Activated CD4-positive, CD25-positive, alpha-beta regulatory T cell treated with anti-CD3 and anti-CD28 coated beads, Interleukin-2, amount 50 U/mL, for 72 hours (primary cell): ENCODE data around the gene PLCL2.
"Not testable (repeated sequence)": the region's sequence is repeated elsewhere in the genome, so short reads cannot be mapped to it uniquely, and the experiment has no call there.

Source experiments
- DNase-seq: peaks from one replicate; pipeline ENCODE4 v3.0.0; 2021

Gene PLCL2

GRCh38 chr3:17088602-17089313 lies 204.0 kb downstream of the PLCL2 start:
- no peak for DNase-seq

DNA sequence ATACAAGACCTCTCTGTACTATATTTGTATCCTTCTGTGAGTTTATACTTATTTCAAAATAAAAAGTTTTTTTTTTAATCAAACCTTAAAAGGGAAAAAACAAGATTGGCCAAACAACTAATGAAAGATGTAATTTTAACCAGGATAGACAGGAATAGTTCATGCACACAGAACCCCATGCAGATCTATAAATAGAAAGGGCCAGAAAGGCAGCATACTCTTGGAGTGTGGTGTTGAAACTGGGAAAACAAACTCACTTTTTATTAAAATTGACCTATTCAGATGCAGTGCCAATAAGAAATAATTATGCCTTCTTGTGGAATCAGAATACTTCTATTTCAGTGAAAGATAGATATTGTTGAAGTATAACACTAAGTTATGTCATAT lies 204.6 kb downstream of the PLCL2 start:
- DNase-seq = no peak

DNA sequence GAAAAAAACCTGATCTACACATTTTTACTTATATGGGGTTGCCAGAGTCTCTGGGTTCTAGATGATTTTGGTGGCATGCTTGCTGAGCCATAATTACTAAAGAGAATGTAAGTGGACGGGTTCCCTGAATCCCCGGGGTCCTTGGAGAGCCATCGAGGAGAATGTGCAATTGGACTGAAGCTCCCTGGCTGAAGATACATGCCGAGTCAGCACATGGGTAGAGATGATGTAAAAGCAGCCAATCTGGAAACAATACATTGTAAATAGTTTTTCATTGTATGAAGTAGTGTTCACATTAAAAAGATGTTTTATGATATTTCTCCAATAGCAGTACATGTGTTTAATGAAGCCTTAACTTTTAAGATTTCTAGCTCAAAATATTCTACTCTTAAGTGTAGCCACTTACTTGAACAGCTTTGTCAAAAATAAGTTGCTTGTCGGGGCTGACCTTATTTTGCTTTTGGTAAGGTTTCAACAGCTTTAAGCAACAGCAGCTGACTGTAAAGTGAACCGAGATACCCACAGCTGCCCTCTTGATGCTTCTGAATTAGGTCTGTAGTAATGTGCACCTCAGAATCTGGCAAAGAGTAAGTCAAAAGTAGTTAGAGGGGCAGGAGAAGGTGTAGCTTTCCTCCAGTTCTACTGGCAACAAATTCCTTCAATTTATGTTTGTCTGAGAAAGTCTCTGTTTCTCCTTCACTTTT lies 205.7 kb downstream of the PLCL2 start:
- DNase-seq = no peak

- no peak for DNase-seq
These were observed 207.3 kb downstream of the PLCL2 start for GRCh38 chr3:17091910-17092582.

DNA sequence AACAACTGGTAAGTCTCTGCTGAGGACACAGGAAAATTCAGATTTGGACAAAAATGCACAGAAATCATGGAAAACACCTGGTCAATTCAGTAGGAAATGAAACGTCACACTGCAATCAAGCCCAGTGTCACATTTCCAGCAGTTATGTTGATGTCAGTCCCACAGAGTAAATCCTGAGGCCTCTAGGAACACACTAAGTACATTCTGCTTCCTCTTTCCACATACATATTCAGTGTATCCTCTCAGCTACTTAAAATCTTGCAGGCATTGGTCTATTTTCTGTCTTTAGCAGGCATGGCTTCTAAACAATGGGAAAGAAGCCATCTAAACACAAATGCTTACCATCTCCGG lies 207.8 kb downstream of the PLCL2 start:
- no peak for DNase-seq

DNA sequence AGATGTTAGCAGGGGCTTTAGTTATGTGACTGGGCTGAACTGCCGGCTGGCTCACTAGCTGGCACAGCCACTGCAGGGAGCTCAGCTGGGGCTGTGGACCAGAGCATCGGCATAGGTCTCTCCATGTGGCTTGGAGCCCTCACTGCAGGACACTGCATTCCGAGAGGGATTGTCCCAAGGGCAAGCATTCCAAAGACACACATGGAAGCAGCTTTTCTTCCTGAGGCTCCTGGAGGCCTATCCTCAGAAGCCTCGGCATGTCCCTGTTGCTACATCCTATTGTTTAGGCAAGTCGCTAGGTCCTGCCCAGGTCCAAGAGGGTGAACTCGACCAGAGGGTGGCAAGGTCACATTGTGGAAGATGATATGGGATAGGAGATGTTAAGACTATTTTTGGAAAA lies 209.8 kb downstream of the PLCL2 start:
- no peak for DNase-seq

- DNase-seq = no peak
These were observed 218.8 kb downstream of the PLCL2 start for GRCh38 chr3:17103579-17103978.

GRCh38 chr3:17106801-17107200 lies 222.0 kb downstream of the PLCL2 start:
- not testable (repeated sequence) for DNase-seq

DNA sequence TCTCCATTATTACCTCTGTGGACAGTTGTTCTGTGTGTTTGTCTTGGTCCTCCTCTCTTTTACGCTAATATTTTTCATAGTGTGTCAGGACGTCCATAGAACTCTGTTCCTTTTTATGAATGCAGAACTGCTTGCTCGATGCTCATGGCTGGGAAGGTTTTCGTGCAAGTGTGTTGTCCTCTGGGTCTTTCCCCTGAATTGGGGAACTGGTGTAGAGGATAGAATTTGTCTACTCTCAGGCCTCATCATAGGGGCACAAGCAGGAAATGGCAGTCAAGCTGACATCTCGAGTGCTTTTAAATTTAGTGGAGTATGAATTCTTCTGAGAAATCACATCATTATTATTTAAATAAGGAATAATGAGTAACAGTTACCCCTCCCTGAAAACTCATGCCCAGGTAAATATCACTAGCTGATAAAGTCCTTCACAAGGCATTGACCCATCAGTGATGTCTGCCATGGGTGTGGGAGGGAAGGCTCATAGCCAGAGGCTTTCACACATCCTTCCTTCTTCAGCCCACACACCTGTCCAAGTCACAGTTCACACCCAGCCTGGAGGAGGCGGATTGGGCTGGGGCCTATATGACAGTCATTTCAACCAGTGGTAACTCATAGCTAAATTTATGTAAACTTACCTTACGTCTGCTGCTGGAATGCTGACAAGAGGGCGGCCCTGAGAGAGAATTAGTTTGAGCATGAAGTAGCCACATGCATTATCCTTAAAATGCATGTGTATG lies 226.1 kb downstream of the PLCL2 start:
- no peak for DNase-seq

- no peak for DNase-seq
These were observed 226.8 kb downstream of the PLCL2 start for GRCh38 chr3:17111586-17111985.

GRCh38 chr3:17115186-17115585 lies 230.4 kb downstream of the PLCL2 start:
- no peak for DNase-seq

DNA sequence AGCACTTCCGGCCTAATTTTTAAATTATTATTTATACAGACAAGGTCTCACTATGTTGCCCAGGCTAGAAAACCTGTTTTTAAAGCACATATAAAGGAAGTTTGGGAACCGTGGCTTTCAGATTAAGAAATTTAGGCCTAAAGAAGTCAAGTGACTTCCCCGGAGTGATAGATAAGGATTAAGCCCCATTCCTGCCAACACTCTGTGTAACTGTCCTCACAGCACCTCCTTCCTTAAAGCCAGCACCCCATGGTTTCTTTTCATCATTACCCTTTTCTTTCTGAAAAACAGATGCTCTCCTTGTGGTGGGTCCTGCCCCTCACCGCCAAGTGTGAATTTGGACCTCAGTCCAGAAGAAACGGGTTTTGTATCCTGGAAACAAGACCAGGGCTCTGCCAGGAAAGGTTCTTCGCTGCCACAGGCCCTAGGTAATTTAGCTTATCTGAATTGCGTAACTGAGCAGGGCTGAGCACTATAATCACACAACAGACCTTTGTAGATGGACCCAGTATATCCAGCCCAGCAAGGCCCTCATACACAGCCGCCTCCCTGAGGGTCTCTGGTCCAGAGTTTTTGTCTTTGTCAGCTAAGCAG lies 231.3 kb downstream of the PLCL2 start:
- no peak for DNase-seq

DNA sequence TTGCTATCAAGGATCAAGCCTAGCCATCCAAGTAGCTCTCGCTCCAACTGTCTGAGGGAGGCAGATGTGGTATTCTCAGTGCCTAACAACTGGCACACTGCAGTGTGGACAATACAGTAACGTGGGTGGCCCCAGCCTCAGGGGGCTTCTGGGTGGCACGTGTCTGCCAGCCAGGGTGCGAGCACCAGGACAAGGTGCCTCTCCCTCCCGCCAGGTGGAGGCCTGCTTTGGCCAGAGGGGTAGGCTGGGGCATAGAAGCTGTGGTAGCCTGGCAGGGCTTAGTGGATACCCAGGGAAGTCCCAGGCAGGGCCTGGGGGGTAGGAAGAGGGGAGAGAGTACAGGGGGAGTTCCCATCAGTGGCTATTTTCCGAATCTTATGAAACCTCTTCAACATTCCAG lies 234.0 kb downstream of the PLCL2 start:
- DNase-seq = no peak

GRCh38 chr3:17119201-17120072 lies 234.7 kb downstream of the PLCL2 start:
- no peak for DNase-seq

DNA sequence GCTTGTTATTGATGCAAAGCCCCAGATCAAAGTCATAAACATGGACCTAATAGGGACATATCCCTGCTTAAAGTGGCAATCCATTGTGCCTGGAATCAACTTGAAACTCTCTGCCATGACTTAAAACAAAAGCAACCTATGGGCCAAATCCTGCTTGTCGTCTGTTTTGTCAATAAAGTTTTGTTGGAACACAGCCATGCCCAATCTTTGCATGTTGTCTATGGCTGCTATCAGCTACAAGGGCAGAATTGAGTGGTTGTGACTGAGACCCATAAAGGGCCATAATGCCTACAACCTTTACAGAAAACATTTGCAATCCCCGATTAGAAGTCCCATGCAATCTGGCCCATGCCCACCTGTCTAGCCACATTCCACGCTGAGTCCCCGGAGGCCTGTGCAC lies 235.4 kb downstream of the PLCL2 start:
- DNase-seq = no peak

- no peak for DNase-seq
These were observed 236.6 kb downstream of the PLCL2 start for GRCh38 chr3:17121336-17121735.

- no peak for DNase-seq
These were observed 238.0 kb downstream of the PLCL2 start for GRCh38 chr3:17122758-17123157.

GRCh38 chr3:17125738-17126442 lies 241.1 kb downstream of the PLCL2 start:
- DNase-seq = no peak

DNA sequence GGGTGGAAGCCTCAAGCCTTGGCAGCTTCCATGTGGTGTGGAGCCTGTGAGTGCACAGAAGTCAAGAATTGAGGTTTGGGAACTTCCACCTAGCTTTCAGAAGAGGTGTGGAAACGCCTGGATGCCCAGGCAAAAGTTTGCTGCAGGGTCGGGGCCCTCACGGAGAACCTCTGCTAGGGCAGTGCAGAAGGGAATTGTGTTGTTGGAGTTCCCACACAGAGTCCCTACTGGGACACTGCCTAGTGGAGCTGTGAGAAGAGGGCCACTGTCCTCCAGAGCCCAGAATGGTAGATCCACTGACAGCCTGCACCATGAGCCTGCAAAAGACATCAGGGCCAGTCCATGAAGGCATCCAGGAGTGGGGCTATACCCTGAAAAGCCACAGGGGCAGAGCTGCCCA lies 243.9 kb downstream of the PLCL2 start:
- DNase-seq = not testable (repeated sequence)

DNA sequence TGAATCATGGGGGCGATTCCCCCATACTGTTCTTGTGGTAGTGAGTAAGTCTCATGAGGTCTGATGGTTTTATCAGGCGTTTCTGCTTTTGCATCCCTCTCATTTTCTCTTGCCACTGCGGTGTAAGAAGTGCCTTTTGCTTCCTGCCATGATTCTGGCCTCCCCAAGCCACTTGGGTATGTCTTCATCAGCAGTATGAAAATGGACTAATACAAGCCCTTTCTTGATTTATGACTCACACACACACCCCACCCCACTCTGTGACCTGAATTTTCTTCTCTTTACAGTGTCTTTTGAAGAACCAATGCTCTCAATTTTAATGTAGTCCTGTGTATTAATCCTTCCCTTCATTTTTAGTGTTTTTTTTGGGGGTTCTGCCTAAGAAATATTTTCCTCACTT lies 244.8 kb downstream of the PLCL2 start:
- no peak for DNase-seq

- DNase-seq = no peak
These were observed 246.2 kb downstream of the PLCL2 start for GRCh38 chr3:17130956-17131355.
